HCT116 (cell line): ENCODE data around the gene PSMB5. TPM values are rescaled to one million over a fixed set of nuclear protein-coding genes. Genes with fewer than 3 reads are reported as not detected.
A peak's percentile ranks its signal among the peaks of the same experiment; 100 is the strongest.

Experiments
- ATAC-seq: fragments of 200-7000 bp; cut with Tn5 transposase; 2 replicates; pipeline ENCODE4 v1.9.1; 2020; ENCODE audit warnings: mild to moderate bottlenecking, moderate library complexity
- BruUV-seq: library from RNA; stranded (reverse); fragments of 400-500 nt; replicated peaks from 2 replicates; lab custom pipeline; 2021; lab: Mats Ljungman, UMichigan
- CTCF ChIA-PET: fragments of 300-600 bp; sonication (Branson Sonifier 250); formaldehyde crosslinking; loops from one replicate; lab custom pipeline; 2021; ENCODE audit warnings: antibody characterized with exemption; lab: Charles Lee
- POLR2A ChIA-PET: fragments of 300-600, 350-600 bp; sonication (Branson Sonifier 250); formaldehyde crosslinking; loops from one replicate; lab custom pipeline; 2021; ENCODE audit warnings: antibody characterized with exemption; lab: Charles Lee
- RAD21 ChIA-PET, 2 experiments: fragments of 300-600 bp; sonication (Branson Sonifier 250); formaldehyde crosslinking; loops; one replicate each; lab custom pipeline; 2023; ENCODE audit warnings: low total read pairs in 2 of 2; ENCODE audit not compliant: uncharacterized antibody in 2 of 2, unreplicated experiment in 2 of 2, low non-redundant PET in 1 of 2; lab: Charles Lee
- DNase-seq: peaks from one replicate; pipeline ENCODE4 v3.0.0-alpha.2; 2010; ENCODE audit warnings: low read depth, low spot score
- H2AFZ ChIP-seq: fragments of 200-600 bp; shearing (Covaris generic), sonication (generic); 2 replicates; pipeline ENCODE4 v1.6.1; 2017; ENCODE audit warnings: low read depth, mixed run types, mixed read lengths, antibody characterized with exemption, low read length; ENCODE audit not compliant: poor library complexity, severe bottlenecking
- H3K27ac ChIP-seq: 2 replicates; pipeline ENCODE4 v1.5.1; 2012; ENCODE audit warnings: low read depth, low read length
- H3K27me3 ChIP-seq: fragments of 200-600 bp; sonication (generic); 2 replicates; pipeline ENCODE4 v1.6.1; 2016; ENCODE audit warnings: mixed run types, low read length, mixed read lengths; ENCODE audit not compliant: insufficient read depth
- H3K36me3 ChIP-seq, 2 experiments: fragments of 200-500 bp in 1 of 2; fragments of 200-600 bp in 1 of 2; sonication (Bioruptor generic) in 1 of 2; sonication (generic) in 1 of 2; 2 replicates each; pipeline versions ENCODE4 v1.5.1 to v1.6.1; 2014 to 2016; ENCODE audit warnings: low read length in 2 of 2, inconsistent platforms in 1 of 2, mixed read lengths in 1 of 2, mixed run types in 1 of 2; ENCODE audit not compliant: insufficient read depth in 2 of 2, control insufficient read depth in 1 of 2
- H3K4me1 ChIP-seq, 2 experiments: fragments of 200-600 bp in 1 of 2; sonication (generic) in 1 of 2; 2 replicates each; pipeline versions ENCODE4 v1.5.1 to v1.6.1; 2012 to 2017; ENCODE audit warnings: low read length in 2 of 2, inconsistent platforms in 1 of 2, mild to moderate bottlenecking in 1 of 2, mixed read lengths in 1 of 2, mixed run types in 1 of 2, moderate library complexity in 1 of 2; ENCODE audit not compliant: insufficient read depth in 2 of 2, control insufficient read depth in 1 of 2
- H3K4me2 ChIP-seq: fragments of 200-600 bp; sonication (generic); 2 replicates; pipeline ENCODE4 v1.6.1; 2017; ENCODE audit warnings: mixed run types, low read length, mixed read lengths
- H3K4me3 ChIP-seq, 2 experiments: fragments of 200-600 bp in 1 of 2; sonication (generic) in 1 of 2; replicated peaks in 1 of 2; 2 replicates each; pipeline ENCODE4 v1.5.1; 2011 to 2016; ENCODE audit warnings: low read length in 2 of 2, control low read depth in 1 of 2, low read depth in 1 of 2, mild to moderate bottlenecking in 1 of 2, mixed read lengths in 1 of 2, mixed run types in 1 of 2
- H3K79me2 ChIP-seq: fragments of 200-600 bp; sonication (generic); 2 replicates; pipeline ENCODE4 v1.6.1; 2017; ENCODE audit warnings: mild to moderate bottlenecking, mixed run types, low read length, moderate library complexity, mixed read lengths; ENCODE audit not compliant: insufficient read depth
- H3K9ac ChIP-seq: fragments of 200-600 bp; sonication (generic); 2 replicates; pipeline ENCODE4 v1.6.1; 2016; ENCODE audit warnings: low read length, mixed read lengths
- H3K9me2 ChIP-seq: fragments of 200-600 bp; sonication (generic), shearing (Covaris generic); 2 replicates; pipeline ENCODE4 v1.6.1; 2017; ENCODE audit warnings: mixed run types, mild to moderate bottlenecking, moderate library complexity; ENCODE audit not compliant: insufficient read depth
- H3K9me3 ChIP-seq, 2 experiments: fragments of 200-500 bp in 1 of 2; fragments of 200-600 bp in 1 of 2; sonication (Bioruptor generic) in 1 of 2; sonication (generic) in 1 of 2; 2 replicates each; pipeline ENCODE4 v1.6.1; 2014 to 2017; ENCODE audit warnings: low read length in 2 of 2, mixed read lengths in 2 of 2, inconsistent platforms in 1 of 2, low read depth in 1 of 2, mild to moderate bottlenecking in 1 of 2, mixed run types in 1 of 2, moderate library complexity in 1 of 2; ENCODE audit not compliant: control insufficient read depth in 1 of 2, insufficient read depth in 1 of 2
- H4K20me1 ChIP-seq: fragments of 200-600 bp; sonication (generic), shearing (Covaris generic); 2 replicates; pipeline ENCODE4 v1.6.1; 2017; ENCODE audit warnings: mixed run types, mild to moderate bottlenecking, moderate library complexity; ENCODE audit not compliant: insufficient read depth
- EGR1 ChIP-seq: IDR thresholded peaks from 2 replicates; pipeline ENCODE4 v1.6.1; 2012; ENCODE audit warnings: low read depth
- ELF1 ChIP-seq: IDR thresholded peaks from 2 replicates; pipeline ENCODE4 v1.6.1; 2012; ENCODE audit warnings: low read depth, borderline replicate concordance
- EZH2phosphoT487 ChIP-seq: fragments of 200-600 bp; IDR thresholded peaks from 2 replicates; pipeline ENCODE4 v1.6.1; 2018; ENCODE audit warnings: antibody characterized with exemption, borderline replicate concordance
- FOSL1 ChIP-seq: IDR thresholded peaks from 2 replicates; pipeline ENCODE4 v1.6.1; 2012; ENCODE audit warnings: low read depth
- JUND ChIP-seq: IDR thresholded peaks from 2 replicates; pipeline ENCODE4 v1.6.1; 2012
- POLR2A ChIP-seq: IDR thresholded peaks from 2 replicates; pipeline ENCODE4 v1.7.0; 2011; ENCODE audit warnings: borderline replicate concordance; ENCODE audit not compliant: insufficient read depth, insufficient read length; ENCODE audit errors: extremely low read depth
- POLR2AphosphoS5 ChIP-seq: IDR thresholded peaks from 2 replicates; pipeline ENCODE4 v1.6.1; 2011; ENCODE audit warnings: mild to moderate bottlenecking, low read depth, low read length, moderate library complexity
- RAD21 ChIP-seq: IDR thresholded peaks from 2 replicates; pipeline ENCODE4 v1.6.1; 2012; ENCODE audit warnings: low read depth, mild to moderate bottlenecking
- SIN3A ChIP-seq: IDR thresholded peaks from 2 replicates; pipeline ENCODE4 v1.6.1; 2012; ENCODE audit warnings: low read depth
- SRF ChIP-seq: IDR thresholded peaks from 2 replicates; pipeline ENCODE4 v1.6.1; 2012; ENCODE audit warnings: low read depth
- TCF7L2 ChIP-seq: IDR thresholded peaks from 2 replicates; pipeline ENCODE4 v1.7.0; 2011; ENCODE audit warnings: borderline replicate concordance, inconsistent platforms; ENCODE audit not compliant: insufficient read depth, insufficient read length; ENCODE audit errors: extremely low read depth
- ZBTB33 ChIP-seq: IDR thresholded peaks from 2 replicates; pipeline ENCODE4 v1.6.1; 2011; ENCODE audit warnings: mild to moderate bottlenecking, low read length, moderate library complexity; ENCODE audit not compliant: insufficient replicate concordance; ENCODE audit errors: extremely low read depth
- ZNF274 ChIP-seq: fragments of 200-500 bp; sonication (Bioruptor generic); IDR thresholded peaks from 2 replicates; pipeline ENCODE4 v1.6.1; 2014; ENCODE audit warnings: mild to moderate bottlenecking, low read depth, low read length, inconsistent platforms
- intact Hi-C: fragments of 100-400 bp; cut with micrococcal nuclease; formaldehyde crosslinking; loops from 2 replicates; pipeline ENCODE4 v1.10.0; 2022
- total RNA-seq: library from RNA; stranded (reverse); gene quantifications from one replicate; pipeline ENCODE4 v1.2.1, GENCODE V29; 2021; ENCODE audit not compliant: unreplicated experiment
- TF ChIP-seq, protein P1 (sequence below): IDR thresholded peaks from 2 replicates; pipeline ENCODE4 v1.6.1; 2012
- TF ChIP-seq, protein P2 (sequence below), 3 experiments: fragments of 200-600 bp in 1 of 3; sonication (generic) in 1 of 3; IDR thresholded peaks in 2 of 3; conservative IDR thresholded peaks in 1 of 3; 2 replicates each; pipeline ENCODE4 v1.5.1; 2012 to 2017; ENCODE audit warnings: low read depth in 2 of 3, low read length in 2 of 3, antibody characterized with exemption in 1 of 3, borderline replicate concordance in 1 of 3, control low read depth in 1 of 3, mild to moderate bottlenecking in 1 of 3, mixed read lengths in 1 of 3, mixed run types in 1 of 3, moderate library complexity in 1 of 3; ENCODE audit not compliant: insufficient read depth in 1 of 3

PSMB5 gene
- total RNA-seq, 1 experiment from 2014 or later, result 212 TPM

DNA sequence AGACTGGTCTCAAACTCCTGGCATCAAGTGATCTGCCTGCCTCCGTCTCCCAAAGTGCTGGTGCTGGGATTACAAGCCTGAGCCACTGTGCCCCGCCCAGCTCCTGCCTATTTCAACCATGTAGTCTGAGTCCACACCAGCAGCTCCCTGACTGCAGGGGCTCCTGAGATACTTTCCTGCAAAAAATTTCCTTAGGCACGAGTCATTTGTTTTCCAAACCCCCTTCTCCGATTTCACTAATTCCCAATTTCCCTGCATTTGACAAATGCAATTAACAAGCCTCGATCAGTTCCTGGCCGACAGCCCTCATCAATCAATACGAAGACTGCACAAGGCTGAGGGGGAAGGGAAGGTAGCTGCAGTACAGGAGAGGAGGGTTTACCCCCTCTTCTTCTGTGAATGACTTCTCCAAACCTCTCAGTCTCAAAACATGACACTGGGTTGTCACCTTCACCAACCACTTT lies 10.1 kb downstream of the PSMB5 start:
- ChIA-PET POLR2A (interaction anchor here (1.3 kb wide), 1 partner anchor 18 kb away, joined by 4 read pairs; no protein-coding TSS in a partner anchor), RAD21 (no interaction called here), CTCF (interaction anchor here (1.0 kb wide), 1 partner anchor 38 kb away, joined by 3 read pairs; no protein-coding TSS in a partner anchor)
- intact Hi-C loops, result no loop called here
- peak; percentile 23; the same call in 1 of the 2 replicates for ATAC-seq
- H3K9me2 ChIP-seq, result no peaks in the 10 kb centered on the region
- no peak overlapping the region for H3K9ac ChIP-seq
- H3K9me3 ChIP-seq, result no peaks in the 10 kb centered on the region
- peaks cover 6 to 16% of the 10 kb centered on the region in 2 experiments; a peak in 3 of 4 replicates for H3K4me1 ChIP-seq
- no peak overlapping the region; the same call in 1 of the 2 replicates for H3K4me2 ChIP-seq
- TF ChIP-seq RAD21, result no peak
- TF ChIP-seq TCF7L2, result no peak
- TF ChIP-seq SIN3A, result no peak
- TF ChIP-seq ZBTB33, result no peak
- TF ChIP-seq EGR1, result no peak
- TF ChIP-seq, protein P1, sequence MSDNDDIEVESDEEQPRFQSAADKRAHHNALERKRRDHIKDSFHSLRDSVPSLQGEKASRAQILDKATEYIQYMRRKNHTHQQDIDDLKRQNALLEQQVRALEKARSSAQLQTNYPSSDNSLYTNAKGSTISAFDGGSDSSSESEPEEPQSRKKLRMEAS, result no peak
- no peak for TF ChIP-seq POLR2AphosphoS5
- no peak for TF ChIP-seq SRF
- no peak for TF ChIP-seq FOSL1
- TF ChIP-seq ZNF274, result no peak
- no peak for TF ChIP-seq ELF1
- no peak for TF ChIP-seq EZH2phosphoT487
- no peak for TF ChIP-seq JUND
- no peak for TF ChIP-seq POLR2A
- TF ChIP-seq, protein P2, sequence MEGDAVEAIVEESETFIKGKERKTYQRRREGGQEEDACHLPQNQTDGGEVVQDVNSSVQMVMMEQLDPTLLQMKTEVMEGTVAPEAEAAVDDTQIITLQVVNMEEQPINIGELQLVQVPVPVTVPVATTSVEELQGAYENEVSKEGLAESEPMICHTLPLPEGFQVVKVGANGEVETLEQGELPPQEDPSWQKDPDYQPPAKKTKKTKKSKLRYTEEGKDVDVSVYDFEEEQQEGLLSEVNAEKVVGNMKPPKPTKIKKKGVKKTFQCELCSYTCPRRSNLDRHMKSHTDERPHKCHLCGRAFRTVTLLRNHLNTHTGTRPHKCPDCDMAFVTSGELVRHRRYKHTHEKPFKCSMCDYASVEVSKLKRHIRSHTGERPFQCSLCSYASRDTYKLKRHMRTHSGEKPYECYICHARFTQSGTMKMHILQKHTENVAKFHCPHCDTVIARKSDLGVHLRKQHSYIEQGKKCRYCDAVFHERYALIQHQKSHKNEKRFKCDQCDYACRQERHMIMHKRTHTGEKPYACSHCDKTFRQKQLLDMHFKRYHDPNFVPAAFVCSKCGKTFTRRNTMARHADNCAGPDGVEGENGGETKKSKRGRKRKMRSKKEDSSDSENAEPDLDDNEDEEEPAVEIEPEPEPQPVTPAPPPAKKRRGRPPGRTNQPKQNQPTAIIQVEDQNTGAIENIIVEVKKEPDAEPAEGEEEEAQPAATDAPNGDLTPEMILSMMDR (IDR thresholded peaks at IDR 0.05 in 2 of 3, conservative IDR thresholded peaks at IDR 0.05 in 1 of 3; ENCODE audit: borderline replicate concordance in 1 of 3, insufficient read depth in 1 of 3, low read depth in 2 of 3, low read length in 2 of 3), result no peak
- H2AFZ ChIP-seq, result no peak overlapping the region
- no peaks in the 10 kb centered on the region for H3K27me3 ChIP-seq
- H3K36me3 ChIP-seq, result peaks cover 13 to 23% of the 10 kb centered on the region in 2 experiments
- H3K27ac ChIP-seq, result no peak overlapping the region
- H3K4me3 ChIP-seq, result no peak overlapping the region
- no peak for DNase-seq
- no peaks in the 10 kb centered on the region for H4K20me1 ChIP-seq
- peaks cover 16% of the 10 kb centered on the region for H3K79me2 ChIP-seq
- no TSS peak for BruUV-seq
